ENCODE measurements around the gene WASL. TPM values are rescaled to one million over a fixed set of nuclear protein-coding genes. Genes with fewer than 3 reads are reported as not detected.

Gene WASL
- total RNA-seq, 4 donors from 2014 or later = 30.4 to 41.4 (median 34.2) TPM

- no peak for DNase-seq (ENCODE audit: low spot score in 2 of 2)
- intact Hi-C loops (cut with DNase I; ENCODE audit: low total_unique reads) = no loop called here
- TF ChIP-seq CTCF (IDR thresholded peaks at IDR 0.05) (no peak), POLR2A (IDR thresholded peaks at IDR 0.05) (no peak)
- WGBS, 2 donors = 34 to 52% methylated on average over 3 of the region's 3 CpGs
- H3K4me3 ChIP-seq (ENCODE audit: low read depth, poor library complexity, severe bottlenecking) = no peak overlapping the region
Observed at GRCh38 chr7:123645516-123645915, 103.3 kb downstream of the WASL start.

GRCh38 chr7:123643495-123644441, 105.0 kb downstream of the WASL start:
- no peak for DNase-seq (ENCODE audit: low spot score in 2 of 2)
- no peak overlapping the region for H3K4me3 ChIP-seq (ENCODE audit: low read depth, poor library complexity, severe bottlenecking)
- 24 to 26% methylated on average over 6 of the region's 6 CpGs for WGBS, 2 donors
- no peak for TF ChIP-seq CTCF (IDR thresholded peaks at IDR 0.05)
- no peak for TF ChIP-seq POLR2A (IDR thresholded peaks at IDR 0.05)
- intact Hi-C loops (cut with DNase I; ENCODE audit: low total_unique reads) = no loop called here

- TF ChIP-seq POLR2A (IDR thresholded peaks at IDR 0.05) = no peak
- intact Hi-C loops (cut with DNase I; ENCODE audit: low total_unique reads) = no loop called here
- H3K4me3 ChIP-seq (ENCODE audit: low read depth, poor library complexity, severe bottlenecking) = no peak overlapping the region
- WGBS, 2 donors = 52 to 54% methylated on average over 5 of the region's 5 CpGs
- no peak for DNase-seq (ENCODE audit: low spot score in 2 of 2)
Observed at GRCh38 chr7:123641901-123642300, 106.9 kb downstream of the WASL start.

DNA sequence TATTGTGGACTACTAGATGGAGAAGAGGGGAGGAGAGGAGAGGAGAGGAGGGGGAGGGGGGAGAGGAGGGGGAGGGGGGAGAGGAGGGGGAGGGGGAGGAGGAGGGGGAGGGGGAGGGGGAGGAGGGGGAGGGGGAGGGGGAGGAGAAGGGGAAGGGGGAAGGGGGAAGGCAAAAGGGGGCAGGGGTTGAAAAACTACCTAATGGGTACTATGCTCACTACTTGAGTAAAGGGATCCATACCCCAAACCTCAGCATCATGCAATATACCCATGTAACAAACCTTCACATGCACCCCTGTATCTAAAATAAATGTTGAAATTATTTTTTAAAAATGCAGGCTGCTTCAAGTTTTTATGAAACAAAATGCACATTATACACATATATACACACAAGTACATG, 108.2 kb downstream of the WASL start:
- no peak overlapping the region for H3K4me3 ChIP-seq (ENCODE audit: low read depth, poor library complexity, severe bottlenecking)
- DNase-seq (ENCODE audit: low spot score in 2 of 2) = no peak
- no peak for TF ChIP-seq CTCF (IDR thresholded peaks at IDR 0.05)
- no peak for TF ChIP-seq POLR2A (IDR thresholded peaks at IDR 0.05)
- intact Hi-C loops (cut with DNase I; ENCODE audit: low total_unique reads) = no loop called here

GRCh38 chr7:123639631-123640030, 109.2 kb downstream of the WASL start:
- no peak for TF ChIP-seq CTCF (IDR thresholded peaks at IDR 0.05)
- no peak for TF ChIP-seq POLR2A (IDR thresholded peaks at IDR 0.05)
- H3K4me3 ChIP-seq (ENCODE audit: low read depth, poor library complexity, severe bottlenecking) = no peak overlapping the region
- intact Hi-C loops (cut with DNase I; ENCODE audit: low total_unique reads) = no loop called here
- WGBS, 2 donors = 73 to 81% methylated on average over 2 of the region's 2 CpGs
- DNase-seq (ENCODE audit: low spot score in 2 of 2) = no peak

GRCh38 chr7:123637878-123638277, 110.9 kb downstream of the WASL start:
- DNase-seq (ENCODE audit: low spot score in 2 of 2) = no peak
- TF ChIP-seq POLR2A (IDR thresholded peaks at IDR 0.05) (no peak), CTCF (IDR thresholded peaks at IDR 0.05) (no peak)
- WGBS, 2 donors = 84 to 85% methylated on average over 2 of the region's 2 CpGs
- intact Hi-C loops (cut with DNase I; ENCODE audit: low total_unique reads) = no loop called here
- H3K4me3 ChIP-seq (ENCODE audit: low read depth, poor library complexity, severe bottlenecking) = no peak overlapping the region
